Activated B cell treated with CpG ODN at 0.5 μM for 24 hours (primary cell): ENCODE results near the gene CYB5B. TPM values are rescaled to one million over a fixed set of nuclear protein-coding genes. Genes with fewer than 3 reads are reported as not detected.

ENCODE experiments used
- ATAC-seq: fragments of 200-7000 bp; cut with Tn5 transposase; one replicate; pipeline ENCODE4 v1.10.0; 2021; ENCODE audit warnings: low read depth, mild to moderate bottlenecking, moderate library complexity
- CTCF ChIA-PET: fragments of 350-600 bp; sonication (Branson Sonifier 250); formaldehyde crosslinking; loops from one replicate; lab custom pipeline; 2021; ENCODE audit warnings: antibody characterized with exemption; lab: Charles Lee
- POLR2A ChIA-PET: fragments of 350-600 bp; sonication (Branson Sonifier 250); formaldehyde crosslinking; loops from one replicate; lab custom pipeline; 2021; ENCODE audit warnings: antibody characterized with exemption; lab: Charles Lee
- DNase-seq: peaks from one replicate; pipeline ENCODE4 v3.0.0; 2022
- H3K27ac Mint-ChIP-seq: one replicate; pipeline ENCODE4 v1.8.0; 2020; ENCODE audit warnings: mixed read lengths
- H3K27me3 Mint-ChIP-seq: one replicate; pipeline ENCODE4 v1.8.0; 2021; ENCODE audit warnings: mixed read lengths
- H3K36me3 Mint-ChIP-seq: one replicate; pipeline ENCODE4 v1.8.0; 2021; ENCODE audit warnings: low read depth, mixed read lengths
- H3K4me1 Mint-ChIP-seq: one replicate; pipeline ENCODE4 v1.8.0; 2021; ENCODE audit warnings: mixed read lengths
- H3K4me3 Mint-ChIP-seq: one replicate; pipeline ENCODE4 v1.8.0; 2020; ENCODE audit warnings: mild to moderate bottlenecking, mixed read lengths
- H3K9me3 Mint-ChIP-seq: one replicate; pipeline ENCODE4 v1.8.0; 2020; ENCODE audit warnings: mixed read lengths
- CTCF ChIP-seq: fragments of 200-600 bp; IDR thresholded peaks from one replicate; pipeline ENCODE4 v1.8.0; 2022; ENCODE audit warnings: antibody characterized with exemption, mild to moderate bottlenecking
- intact Hi-C: fragments of 100-400 bp; cut with micrococcal nuclease; formaldehyde crosslinking; loops from one replicate; pipeline ENCODE4 v1.15.1; 2024
- total RNA-seq: library from RNA; stranded (reverse); gene quantifications from 2 replicates; pipeline ENCODE4 v1.2.3, GENCODE V29; 2022

Gene CYB5B
- total RNA-seq, 1 donor from 2014 or later = 115 TPM

DNA sequence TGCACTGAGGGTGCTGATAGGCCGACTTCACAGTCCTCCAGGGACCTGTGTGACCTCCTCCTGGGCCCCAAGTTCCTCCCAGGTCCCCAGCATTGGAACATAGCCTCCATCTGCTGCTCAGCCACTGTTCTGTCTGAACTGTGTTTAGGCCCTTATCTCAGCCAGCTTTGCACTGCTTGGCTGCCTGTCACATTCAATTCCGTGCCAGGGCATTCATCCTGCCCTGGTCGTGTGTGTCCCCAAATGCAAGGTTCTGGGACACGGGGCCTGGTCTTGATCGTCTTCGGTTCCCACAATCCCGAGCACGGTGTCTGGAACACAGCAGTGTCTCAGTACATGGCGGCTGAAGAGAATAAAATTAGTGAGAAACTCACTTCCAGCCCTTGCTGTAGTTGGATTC is 71.4 kb downstream of the CYB5B start:
- DNase-seq (no peak), ATAC-seq (no peak)
- POLR2A ChIA-PET = no interaction called here
- no peaks in the 10 kb centered on the region for H3K27me3 Mint-ChIP-seq
- CTCF ChIA-PET = no interaction called here
- H3K9me3 Mint-ChIP-seq = no peaks in the 10 kb centered on the region
- H3K27ac Mint-ChIP-seq = no peak overlapping the region
- no peak for TF ChIP-seq CTCF
- H3K36me3 Mint-ChIP-seq = no peaks in the 10 kb centered on the region
- H3K4me3 Mint-ChIP-seq = no peak overlapping the region
- intact Hi-C loops = no loop called here
- no peaks in the 10 kb centered on the region for H3K4me1 Mint-ChIP-seq

- Mint-ChIP-seq H3K4me1 (no peaks in the 10 kb centered on the region), H3K9me3 (no peaks in the 10 kb centered on the region), H3K36me3 (no peaks in the 10 kb centered on the region), H3K27ac (no peak overlapping the region), H3K4me3 (no peak overlapping the region), H3K27me3 (no peaks in the 10 kb centered on the region)
- no peak for TF ChIP-seq CTCF
- DNase-seq (no peak), ATAC-seq (no peak)
- POLR2A ChIA-PET = no interaction called here
- intact Hi-C loops = no loop called here
- CTCF ChIA-PET = no interaction called here
Measured at GRCh38 chr16:69496376-69496775, 72.0 kb downstream of the CYB5B start.

GRCh38 chr16:69496896-69497295 is 72.5 kb downstream of the CYB5B start:
- ATAC-seq (no peak), DNase-seq (no peak)
- no peak for TF ChIP-seq CTCF
- Mint-ChIP-seq H3K9me3 (no peaks in the 10 kb centered on the region), H3K27ac (no peak overlapping the region), H3K36me3 (no peaks in the 10 kb centered on the region), H3K4me1 (peaks cover 4% of the 10 kb centered on the region), H3K27me3 (no peaks in the 10 kb centered on the region), H3K4me3 (no peak overlapping the region)
- ChIA-PET CTCF (no interaction called here), POLR2A (no interaction called here)
- intact Hi-C loops = no loop called here

DNA sequence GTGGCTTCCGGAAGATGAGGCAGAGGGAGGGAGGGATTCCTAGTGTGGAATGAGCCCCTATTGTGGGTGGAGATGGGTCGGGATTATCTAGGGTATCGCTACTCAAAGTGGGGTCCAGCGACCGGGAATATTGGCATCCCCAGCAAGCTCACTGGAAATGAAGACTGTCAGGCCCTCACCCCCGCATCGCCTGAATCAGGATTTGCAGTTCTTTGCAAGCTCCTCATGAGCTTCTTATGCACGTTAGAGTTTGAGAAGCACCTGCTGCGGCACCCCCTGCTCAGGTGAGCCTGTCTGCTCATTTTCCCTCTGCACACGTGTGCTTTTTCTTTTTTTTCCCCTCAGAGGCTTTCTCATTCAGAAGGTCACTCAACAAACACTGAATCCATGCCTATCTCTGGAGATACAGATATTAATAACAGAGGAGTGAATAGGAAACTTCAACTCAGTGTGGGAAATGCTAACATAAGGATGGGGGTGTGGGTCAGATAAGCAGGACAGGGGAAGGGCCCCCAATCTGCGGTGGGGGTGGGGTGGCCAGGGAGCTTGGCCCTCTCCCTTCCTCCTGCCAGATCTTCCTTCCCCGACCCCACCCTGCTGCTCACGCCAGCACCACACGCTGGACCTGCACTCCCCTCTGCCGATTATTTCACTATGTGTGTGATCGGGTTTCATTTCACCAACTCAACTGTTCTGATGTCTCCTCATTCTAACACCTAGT is 73.6 kb downstream of the CYB5B start:
- TF ChIP-seq CTCF = no peak
- no peaks in the 10 kb centered on the region for H3K9me3 Mint-ChIP-seq
- ChIA-PET POLR2A (no interaction called here), CTCF (interaction anchor here (1.1 kb wide), 1 partner anchor 102 kb away, joined by 3 read pairs; no protein-coding TSS in a partner anchor)
- no peaks in the 10 kb centered on the region for H3K27me3 Mint-ChIP-seq
- DNase-seq (no peak), ATAC-seq (no peak)
- H3K4me1 Mint-ChIP-seq = peaks cover 9% of the 10 kb centered on the region
- no peak overlapping the region for H3K27ac Mint-ChIP-seq
- intact Hi-C loops = no loop called here
- no peaks in the 10 kb centered on the region for H3K36me3 Mint-ChIP-seq
- H3K4me3 Mint-ChIP-seq = no peak overlapping the region

- no peak overlapping the region for H3K27ac Mint-ChIP-seq
- CTCF ChIA-PET = no interaction called here
- TF ChIP-seq CTCF = no peak
- POLR2A ChIA-PET = interaction anchor here (0.7 kb wide), 1 partner anchor 60 kb away, joined by 3 read pairs; no protein-coding TSS in a partner anchor
- H3K4me3 Mint-ChIP-seq = no peak overlapping the region
- no peaks in the 10 kb centered on the region for H3K9me3 Mint-ChIP-seq
- no peaks in the 10 kb centered on the region for H3K27me3 Mint-ChIP-seq
- H3K4me1 Mint-ChIP-seq = peaks cover 13% of the 10 kb centered on the region
- no peak for DNase-seq
- ATAC-seq = no peak
- H3K36me3 Mint-ChIP-seq = no peaks in the 10 kb centered on the region
- intact Hi-C loops = no loop called here
Measured at GRCh38 chr16:69498926-69499325, 74.5 kb downstream of the CYB5B start.
